KMS-11 (cell line): ENCODE results near the gene CACNA1I.

Experiments used
- H2AFZ ChIP-seq: fragments of 200-600 bp; sonication (generic); 2 replicates; pipeline ENCODE4 v1.6.1; 2016; ENCODE audit warnings: antibody characterized with exemption, mixed run types, low read depth
- H3K27ac ChIP-seq: fragments of 200-600 bp; sonication (generic); 2 replicates; pipeline ENCODE4 v1.6.1; 2016; ENCODE audit warnings: mild to moderate bottlenecking, mixed run types
- H3K27me3 ChIP-seq: fragments of 200-600 bp; sonication (generic); 2 replicates; pipeline ENCODE4 v1.6.1; 2017; ENCODE audit warnings: mild to moderate bottlenecking, low read depth, mixed run types, moderate library complexity; ENCODE audit not compliant: insufficient read depth
- H3K36me3 ChIP-seq: fragments of 200-600 bp; sonication (generic); 2 replicates; pipeline ENCODE4 v1.6.1; 2017; ENCODE audit warnings: mild to moderate bottlenecking, mixed run types; ENCODE audit not compliant: insufficient read depth
- H3K4me1 ChIP-seq: fragments of 200-600 bp; sonication (generic); 2 replicates; pipeline ENCODE4 v1.6.1; 2016; ENCODE audit warnings: mild to moderate bottlenecking, low read depth, mixed run types; ENCODE audit not compliant: poor library complexity, severe bottlenecking
- H3K4me2 ChIP-seq: fragments of 200-600 bp; sonication (generic); 2 replicates; pipeline ENCODE4 v1.7.0; 2016; ENCODE audit warnings: mild to moderate bottlenecking, mixed run types
- H3K4me3 ChIP-seq: fragments of 200-600 bp; sonication (generic); IDR thresholded peaks from 2 replicates; pipeline ENCODE4 v1.6.1; 2017; ENCODE audit warnings: low read depth, low read length, mixed read lengths; ENCODE audit not compliant: insufficient read depth
- H3K79me2 ChIP-seq: fragments of 200-600 bp; sonication (generic); 2 replicates; pipeline ENCODE4 v1.6.1; 2016; ENCODE audit warnings: low read depth, mixed run types; ENCODE audit not compliant: insufficient read depth
- H3K9ac ChIP-seq: fragments of 200-600 bp; sonication (generic); 2 replicates; pipeline ENCODE4 v1.6.1; 2016; ENCODE audit warnings: mild to moderate bottlenecking, mixed run types
- H4K20me1 ChIP-seq: fragments of 200-600 bp; sonication (generic); 2 replicates; pipeline ENCODE4 v1.6.1; 2016; ENCODE audit warnings: mild to moderate bottlenecking, mixed run types; ENCODE audit not compliant: insufficient read depth
- CTCF ChIP-seq: fragments of 200-600 bp; sonication (generic); conservative IDR thresholded peaks from 2 replicates; pipeline ENCODE4 v1.6.1; 2017; ENCODE audit warnings: low read depth, mild to moderate bottlenecking, antibody characterized with exemption, low read length, moderate library complexity, mixed read lengths

CACNA1I gene

GRCh38 chr22:39658806-39659463 is 88.4 kb downstream of the CACNA1I start:
- Histone ChIP-seq H3K4me1 (no peaks in the 10 kb centered on the region), H4K20me1 (no peaks in the 10 kb centered on the region), H3K79me2 (no peaks in the 10 kb centered on the region), H3K27ac (no peak overlapping the region), H3K36me3 (no peaks in the 10 kb centered on the region), H3K27me3 (peaks cover 48% of the 10 kb centered on the region), H3K4me2 (no peak overlapping the region), H3K4me3 (no peak overlapping the region), H3K9ac (no peak overlapping the region), H2AFZ (no peak overlapping the region)
- no peak for TF ChIP-seq CTCF

GRCh38 chr22:39661501-39661841 is 90.9 kb downstream of the CACNA1I start:
- Histone ChIP-seq H4K20me1 (no peaks in the 10 kb centered on the region), H3K27ac (no peak overlapping the region), H3K79me2 (no peaks in the 10 kb centered on the region), H3K27me3 (peaks cover 40% of the 10 kb centered on the region), H3K4me1 (no peaks in the 10 kb centered on the region), H3K9ac (no peak overlapping the region), H3K36me3 (no peaks in the 10 kb centered on the region), H3K4me3 (no peak overlapping the region), H2AFZ (no peak overlapping the region), H3K4me2 (no peak overlapping the region)
- no peak for TF ChIP-seq CTCF

GRCh38 chr22:39661842-39662685 is 91.5 kb downstream of the CACNA1I start:
- H3K4me2 ChIP-seq = no peak overlapping the region
- H3K4me1 ChIP-seq = no peaks in the 10 kb centered on the region
- TF ChIP-seq CTCF = no peak
- no peaks in the 10 kb centered on the region for H4K20me1 ChIP-seq
- H3K36me3 ChIP-seq = no peaks in the 10 kb centered on the region
- H2AFZ ChIP-seq = no peak overlapping the region
- H3K9ac ChIP-seq = no peak overlapping the region
- H3K4me3 ChIP-seq = no peak overlapping the region
- H3K27me3 ChIP-seq = peaks cover 34% of the 10 kb centered on the region
- H3K27ac ChIP-seq = no peak overlapping the region
- H3K79me2 ChIP-seq = no peaks in the 10 kb centered on the region

GRCh38 chr22:39662686-39663052 is 92.1 kb downstream of the CACNA1I start:
- Histone ChIP-seq H3K4me1 (no peaks in the 10 kb centered on the region), H3K27ac (no peak overlapping the region), H3K4me3 (no peak overlapping the region), H3K36me3 (no peaks in the 10 kb centered on the region), H4K20me1 (no peaks in the 10 kb centered on the region), H2AFZ (no peak overlapping the region), H3K79me2 (no peaks in the 10 kb centered on the region), H3K4me2 (no peak overlapping the region), H3K9ac (no peak overlapping the region), H3K27me3 (peaks cover 28% of the 10 kb centered on the region)
- TF ChIP-seq CTCF = no peak
